NOMO-1 treated with DMSO at 0.1 percent for 48 hours (cell line): ENCODE measurements around the gene RAVER2.
"Not testable (repeated sequence)": the region's sequence is repeated elsewhere in the genome, so short reads cannot be mapped to it uniquely, and the experiment has no call there.

ENCODE experiments used
- DNase-seq: peaks from one replicate; lab custom pipeline; 2025; ENCODE audit not compliant: unreplicated experiment; lab: John Stamatoyannopoulos, UW

Gene RAVER2

DNA sequence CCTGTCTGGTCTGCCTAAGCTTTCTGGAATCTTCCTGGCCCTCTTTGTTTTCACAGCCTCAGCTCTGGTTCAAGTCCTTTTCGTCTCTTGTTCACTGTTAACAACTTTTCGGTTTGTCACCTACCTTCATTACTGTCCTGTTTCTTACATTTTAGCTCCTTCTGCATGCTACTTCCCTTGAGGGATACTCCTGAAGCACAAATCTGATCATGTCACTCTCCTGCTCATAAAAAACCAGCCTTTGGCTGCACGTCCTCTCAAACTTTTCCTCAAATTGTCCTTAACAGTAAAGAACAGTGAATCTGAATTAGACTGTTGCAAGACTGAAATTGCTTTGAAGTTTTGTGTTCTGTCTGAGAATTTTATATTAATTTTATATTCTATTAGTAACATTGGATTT is 3.3 kb downstream of the RAVER2 start:
- no peak for DNase-seq

DNA sequence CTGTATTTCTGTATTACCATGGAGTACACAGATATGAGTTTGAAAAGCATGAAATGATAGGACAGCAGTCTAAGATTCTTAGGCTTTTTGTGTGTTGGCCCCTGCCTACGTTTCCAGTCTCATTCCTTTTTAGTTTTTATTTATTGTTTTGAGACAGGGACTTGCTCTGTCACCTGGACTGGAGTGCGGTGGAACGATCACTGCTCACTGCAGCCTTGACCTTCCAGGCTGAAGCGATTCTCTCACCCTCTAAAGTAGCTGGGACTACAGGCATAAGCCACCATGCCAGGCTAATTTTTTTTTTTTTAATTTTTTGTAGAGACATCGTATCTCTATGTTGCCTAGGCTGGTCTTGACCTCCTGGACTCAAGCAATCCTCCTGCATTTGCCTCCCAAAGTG is 3.8 kb downstream of the RAVER2 start:
- DNase-seq: no peak

DNA sequence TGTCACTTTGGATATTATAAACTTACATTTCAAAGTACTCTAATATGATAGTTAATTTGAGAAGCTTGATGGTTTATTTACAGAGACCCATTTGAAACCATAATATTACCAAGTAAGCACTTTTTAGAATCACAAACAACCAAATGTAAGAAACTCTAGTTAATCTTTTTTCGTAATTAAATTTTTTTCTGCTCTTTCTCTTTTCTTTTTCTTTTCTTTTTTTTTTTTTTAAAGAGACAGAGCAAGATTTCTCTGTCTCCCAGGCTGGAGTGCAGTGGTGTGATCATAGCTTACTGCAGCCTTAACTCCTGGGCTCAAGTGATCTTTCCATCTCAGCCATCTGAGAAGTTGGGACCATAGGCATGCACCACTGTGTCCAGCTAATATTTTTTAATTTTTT is 5.2 kb downstream of the RAVER2 start:
- no peak for DNase-seq

DNA sequence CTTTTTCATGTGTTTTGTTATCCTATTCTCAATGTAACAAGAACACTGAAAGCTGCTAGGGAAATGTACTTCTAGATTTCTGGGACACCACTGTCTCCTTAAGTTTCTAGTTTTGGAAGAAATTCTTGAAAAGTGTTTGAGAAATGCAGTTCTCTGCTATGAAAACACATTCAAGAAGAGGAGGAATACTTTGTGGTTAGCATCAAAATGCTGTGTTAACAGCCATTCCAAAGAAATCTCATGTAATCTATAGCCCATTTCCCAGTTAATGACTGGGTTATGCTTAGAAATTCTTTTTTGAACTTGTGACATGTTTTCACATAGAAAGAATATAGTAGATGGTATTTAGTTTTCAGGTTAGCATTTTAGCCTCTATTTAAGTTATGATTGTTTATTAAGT is 6.0 kb downstream of the RAVER2 start:
- no peak for DNase-seq

DNA sequence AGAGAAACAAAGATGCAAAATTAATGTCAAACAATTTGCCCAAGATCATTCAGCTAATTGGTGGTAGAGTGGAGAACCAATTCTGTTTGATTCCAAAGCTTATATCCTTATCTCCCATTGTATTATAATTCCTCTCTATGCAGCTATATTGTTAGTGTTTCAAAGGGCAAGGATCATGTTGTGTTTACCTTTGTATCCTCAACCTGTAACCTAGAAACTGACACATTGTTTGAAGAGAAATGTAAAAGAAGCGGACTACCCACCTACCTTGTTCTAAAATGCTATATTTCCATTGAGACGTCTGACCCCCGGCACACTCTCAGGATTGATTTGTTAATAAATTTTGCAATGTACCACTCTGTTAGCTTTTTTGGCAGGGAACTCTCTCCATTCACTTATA is 9.3 kb downstream of the RAVER2 start:
- DNase-seq: no peak

DNA sequence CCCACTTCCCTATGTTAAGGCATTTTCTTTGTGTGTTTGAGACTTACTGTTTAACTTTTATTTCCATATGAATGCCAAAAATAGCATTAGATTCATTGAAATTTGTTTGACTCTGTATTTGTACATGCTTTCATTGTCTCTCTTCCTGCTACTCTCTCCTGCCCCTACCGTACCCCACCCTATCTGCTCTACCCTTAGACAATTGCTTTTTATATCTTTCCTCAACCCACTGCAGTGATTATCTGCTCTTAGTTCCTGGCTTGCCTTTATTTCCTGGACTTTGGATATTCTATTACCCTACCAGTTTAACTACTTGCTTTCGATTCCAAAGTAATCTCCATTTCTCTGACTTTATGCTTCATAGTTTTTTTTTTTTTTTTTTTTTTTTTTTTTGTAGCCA is 10.5 kb downstream of the RAVER2 start:
- no peak for DNase-seq

DNA sequence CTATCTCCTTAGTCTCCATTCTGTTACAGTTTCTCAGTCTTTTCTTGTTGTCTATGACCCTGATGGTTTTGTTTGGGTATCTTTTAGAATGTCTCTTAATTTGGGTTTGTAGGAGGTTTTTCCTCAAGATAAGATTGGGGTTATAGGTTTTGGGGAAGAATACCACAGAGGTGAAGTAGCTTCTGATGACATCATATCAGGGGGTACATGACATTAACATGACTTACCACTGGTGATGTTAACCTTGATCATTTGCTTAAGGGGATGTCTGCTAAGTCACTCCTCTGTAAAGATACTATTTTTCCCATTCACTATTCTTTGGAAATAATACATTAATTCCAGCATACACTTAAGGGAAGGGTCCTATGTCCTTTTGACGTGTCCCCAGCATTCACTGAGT is 11.9 kb downstream of the RAVER2 start:
- no peak for DNase-seq

DNA sequence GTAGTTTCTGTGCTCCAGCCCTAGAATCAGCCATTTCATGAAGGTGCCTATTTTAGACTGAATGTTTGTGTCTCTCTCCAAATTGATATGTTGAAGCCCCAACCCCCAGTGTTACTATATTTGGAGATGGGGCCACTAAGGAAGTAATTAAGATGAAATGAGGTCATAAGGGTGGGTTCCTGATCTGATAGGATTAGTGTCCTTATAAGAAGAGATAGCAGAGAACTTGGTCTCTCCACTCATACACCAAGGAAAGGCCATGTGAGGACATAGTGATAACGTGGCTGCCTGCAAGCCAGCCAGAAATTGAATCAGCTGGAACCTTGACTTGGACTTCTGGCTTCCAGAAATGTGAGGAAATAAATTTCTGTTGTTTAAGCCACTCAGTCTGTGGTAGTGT is 12.3 kb downstream of the RAVER2 start:
- DNase-seq: no peak

DNA sequence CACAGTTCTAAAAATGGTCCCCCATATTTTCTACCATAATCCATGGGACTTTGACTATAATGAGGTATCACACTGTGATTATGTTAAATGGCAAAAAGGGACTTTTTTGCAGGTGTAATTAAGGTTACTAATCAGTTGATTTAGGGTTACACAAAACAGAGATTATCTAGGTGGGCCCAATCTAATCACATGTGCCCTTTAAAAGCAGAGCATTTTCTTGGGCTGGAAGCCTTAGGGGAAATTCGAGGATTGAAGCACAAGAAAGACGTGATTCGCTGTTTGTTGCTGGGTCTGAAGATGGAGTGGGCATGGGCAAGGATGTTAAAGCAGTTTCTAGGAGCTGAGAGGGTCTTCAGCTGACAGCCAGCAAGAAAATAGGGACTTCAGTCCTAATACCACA is 13.4 kb downstream of the RAVER2 start:
- no peak for DNase-seq

DNA sequence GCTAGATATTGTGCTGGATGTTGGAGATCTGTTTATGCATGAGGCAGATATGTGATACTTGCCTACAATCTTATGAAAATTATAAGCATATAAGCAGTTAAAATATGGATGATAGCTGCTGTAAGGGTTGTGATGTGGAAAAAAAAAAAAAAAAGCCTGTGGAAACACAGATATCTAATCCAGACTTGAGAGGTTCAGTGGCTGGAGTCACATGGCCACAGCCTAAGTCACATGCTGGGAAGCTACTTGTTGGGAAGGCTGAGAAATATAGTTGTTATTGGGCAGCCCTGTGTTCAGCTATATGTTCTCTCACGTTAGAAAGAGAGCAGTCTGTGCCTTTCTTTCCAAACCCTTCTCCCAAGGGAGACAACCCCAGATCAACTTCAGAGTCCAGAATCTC is 15.1 kb downstream of the RAVER2 start:
- DNase-seq: no peak

DNA sequence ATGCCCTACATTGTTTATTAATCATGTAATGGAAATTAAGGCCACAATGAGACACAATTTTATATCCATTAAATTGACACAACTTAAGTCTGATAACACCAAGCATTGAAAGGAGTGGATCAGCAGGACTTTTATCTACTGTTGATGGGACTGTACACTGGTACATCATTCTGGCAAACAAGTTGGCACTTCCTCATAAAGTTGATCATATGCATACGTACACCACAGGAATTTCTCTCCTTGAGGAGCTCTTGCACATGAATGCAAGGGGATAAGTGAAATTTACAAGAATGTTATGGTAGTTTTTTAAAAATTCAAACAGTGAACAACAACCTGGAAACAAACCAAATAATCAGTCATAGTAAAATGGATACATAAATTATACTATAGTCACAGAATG is 20.1 kb downstream of the RAVER2 start:
- no peak for DNase-seq

DNA sequence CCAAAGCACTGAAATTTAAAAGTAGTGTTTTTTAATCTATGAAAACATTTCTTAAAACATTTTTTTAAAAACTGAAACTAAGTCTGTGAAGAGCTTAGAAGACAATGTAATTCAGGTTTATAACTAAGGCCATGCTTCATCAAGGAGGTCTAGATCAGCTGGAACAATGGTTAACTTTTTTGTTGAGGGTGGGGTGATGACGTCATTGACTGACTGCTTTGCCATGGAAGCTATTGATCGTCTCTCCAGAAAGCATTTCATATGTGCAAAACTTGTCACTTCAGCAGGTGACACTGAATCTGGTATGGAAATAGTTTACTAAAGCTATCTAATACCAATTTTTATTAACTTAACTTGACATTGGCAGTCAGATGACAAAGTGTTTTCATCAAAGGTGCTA is 21.0 kb downstream of the RAVER2 start:
- no peak for DNase-seq

DNA sequence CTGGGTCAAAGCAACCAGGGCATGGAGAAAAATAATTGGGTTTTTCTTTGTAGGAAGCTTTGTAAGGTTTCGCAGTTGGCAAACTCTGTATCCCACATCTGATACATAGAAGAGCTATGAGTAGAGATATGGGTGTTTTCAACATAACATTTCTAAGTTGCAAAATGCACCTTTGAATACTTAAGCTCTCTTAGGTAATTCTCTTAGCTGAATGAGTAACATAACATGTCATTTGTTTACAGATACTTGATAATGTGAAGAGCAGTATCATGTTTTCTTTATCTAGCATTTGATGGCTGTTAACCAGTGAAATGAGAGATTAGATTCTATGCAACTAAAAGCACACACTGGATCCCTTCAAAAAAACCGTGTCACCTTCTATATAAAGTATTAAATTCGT is 21.6 kb downstream of the RAVER2 start:
- DNase-seq: no peak

DNA sequence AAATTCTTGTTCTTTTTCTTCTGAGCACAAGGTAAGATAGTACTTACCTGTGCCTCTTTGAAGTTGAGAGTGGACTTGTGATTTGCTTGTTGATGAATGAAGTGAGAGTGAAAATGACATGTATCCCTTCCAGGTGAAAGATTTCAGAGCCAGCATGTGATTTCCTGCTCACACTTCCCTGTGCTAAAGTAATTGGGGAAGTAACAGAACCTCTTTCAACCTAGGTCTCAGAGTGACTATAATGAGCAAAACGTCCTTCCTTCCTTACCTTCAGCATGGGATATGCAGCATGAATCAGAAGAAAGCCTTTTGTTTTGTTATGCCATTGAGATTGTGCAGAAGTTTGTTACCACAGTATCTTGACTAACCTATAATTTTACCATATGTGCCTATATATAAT is 24.6 kb downstream of the RAVER2 start:
- DNase-seq: peak; percentile 38

DNA sequence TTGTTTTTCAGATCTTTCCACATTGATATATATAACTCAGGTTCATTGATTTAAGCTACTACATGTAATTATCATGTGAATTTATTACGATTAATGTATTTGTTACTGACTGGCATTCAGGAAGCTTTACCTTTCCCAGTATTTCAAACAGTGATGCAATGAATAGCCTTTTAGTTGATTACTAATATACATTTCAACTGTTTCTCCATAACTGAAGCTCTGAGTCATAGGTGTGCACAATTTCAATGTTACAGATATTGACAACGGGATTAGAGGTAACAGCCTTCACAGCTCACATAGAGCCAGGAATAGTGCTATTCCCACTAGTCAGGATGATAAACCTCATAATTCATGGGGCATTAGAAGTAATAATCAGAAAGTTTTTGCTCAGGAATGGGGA is 25.1 kb downstream of the RAVER2 start:
- DNase-seq: no peak

DNA sequence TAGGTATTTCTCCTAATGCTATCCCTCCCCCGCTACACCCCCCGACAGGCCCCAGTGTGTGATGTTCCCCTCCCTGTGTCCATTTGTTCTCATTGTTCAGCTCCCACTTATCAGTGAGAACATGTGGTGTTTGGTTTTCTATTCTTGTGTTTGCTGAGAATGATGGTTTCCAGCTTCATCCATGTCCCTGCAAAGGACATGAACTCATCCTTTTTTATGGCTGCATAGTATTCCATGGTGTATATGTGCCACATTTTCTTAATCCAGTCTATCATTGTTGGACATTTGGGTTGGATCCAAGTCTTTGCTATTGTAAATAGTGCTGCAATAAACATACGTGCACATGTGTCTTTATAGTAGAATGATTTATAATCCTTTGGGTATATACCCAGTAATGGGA is 28.4 kb downstream of the RAVER2 start:
- not testable (repeated sequence) for DNase-seq

DNA sequence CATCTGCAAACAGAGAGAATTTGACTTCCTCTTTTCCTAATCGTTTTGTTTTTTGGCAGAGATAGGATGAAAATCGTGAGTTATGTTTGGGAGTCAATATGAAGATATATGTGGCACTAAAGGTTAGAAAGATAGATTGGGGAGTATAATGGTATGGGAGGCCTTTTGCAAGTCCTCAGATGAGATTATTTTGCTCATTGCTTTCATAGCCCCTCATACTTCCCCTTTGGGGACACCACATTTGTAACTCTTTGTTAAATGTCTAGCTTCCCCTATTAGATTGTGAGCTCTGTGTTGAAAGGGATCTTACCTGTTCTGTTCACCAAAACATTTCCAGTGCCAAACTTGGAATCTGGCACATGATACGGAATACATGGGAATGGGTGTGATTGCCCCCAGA is 30.2 kb downstream of the RAVER2 start:
- peak; percentile 59 for DNase-seq

DNA sequence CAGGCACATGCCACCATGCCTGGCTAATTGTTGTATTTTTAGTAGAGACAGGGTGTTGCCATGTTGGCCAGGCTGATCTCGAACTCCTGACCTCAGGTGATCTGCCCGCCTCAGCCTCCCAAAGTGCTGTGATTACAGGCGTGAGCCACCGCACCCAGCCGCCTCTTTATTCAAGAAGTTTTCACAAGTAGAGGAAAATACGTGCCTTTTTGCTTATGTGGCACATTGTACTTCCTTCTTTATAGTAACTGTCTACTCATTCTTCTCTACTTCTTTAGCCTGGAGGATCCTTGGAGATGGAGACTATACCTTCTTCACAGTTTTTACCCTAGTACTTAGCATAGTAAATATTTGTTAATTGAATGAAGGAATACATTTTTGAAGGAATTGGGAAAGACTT is 37.2 kb downstream of the RAVER2 start:
- DNase-seq: not testable (repeated sequence)

DNA sequence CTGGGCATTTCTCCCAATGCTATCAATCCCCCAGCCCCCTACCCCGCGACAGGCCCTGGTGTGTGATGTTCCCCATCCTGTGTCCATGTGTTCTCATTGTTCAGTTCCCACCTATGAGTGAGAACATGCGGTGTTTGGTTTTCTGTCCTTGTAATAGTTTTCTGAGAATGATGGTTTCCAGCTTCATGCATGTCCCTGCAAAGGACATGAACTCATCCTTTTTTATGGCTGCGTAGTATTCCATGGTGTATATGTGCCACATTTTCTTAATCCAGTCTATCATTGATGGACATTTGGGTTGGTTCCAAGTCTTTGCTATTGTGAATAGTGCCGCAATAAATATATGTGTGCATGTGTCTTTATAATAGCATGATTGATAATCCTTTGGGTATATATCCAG is 38.0 kb downstream of the RAVER2 start:
- DNase-seq: not testable (repeated sequence)

DNA sequence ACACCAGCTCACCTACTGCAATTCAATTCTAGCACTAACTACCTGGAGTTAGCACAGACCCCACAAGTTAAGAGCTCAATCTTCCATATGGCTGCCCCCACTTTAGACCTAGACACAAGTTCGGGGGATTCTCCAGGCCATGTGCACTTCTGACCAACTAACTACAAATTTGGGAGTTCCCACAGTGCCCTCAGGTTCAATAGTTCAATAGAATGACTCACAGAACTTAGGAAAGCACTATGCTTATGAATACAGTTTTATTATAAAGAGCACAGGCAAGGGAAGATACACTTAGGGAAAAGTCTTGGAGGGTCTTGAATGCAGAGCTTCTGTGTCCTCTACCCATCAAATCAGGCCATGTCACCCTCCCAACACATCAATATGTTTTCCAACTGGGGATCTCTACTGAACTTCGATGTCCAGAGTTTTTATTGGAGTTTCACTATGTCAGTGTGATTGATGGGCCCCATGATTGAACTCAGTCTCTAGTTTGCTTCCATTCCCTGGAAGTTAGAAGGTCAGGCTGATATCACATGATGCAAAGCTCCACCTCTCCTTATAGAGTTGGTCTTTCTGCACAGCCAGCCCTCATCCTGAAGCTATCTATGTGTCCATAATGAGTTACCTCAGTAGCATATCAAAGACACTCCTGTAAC is 46.1 kb downstream of the RAVER2 start:
- DNase-seq: no peak

DNA sequence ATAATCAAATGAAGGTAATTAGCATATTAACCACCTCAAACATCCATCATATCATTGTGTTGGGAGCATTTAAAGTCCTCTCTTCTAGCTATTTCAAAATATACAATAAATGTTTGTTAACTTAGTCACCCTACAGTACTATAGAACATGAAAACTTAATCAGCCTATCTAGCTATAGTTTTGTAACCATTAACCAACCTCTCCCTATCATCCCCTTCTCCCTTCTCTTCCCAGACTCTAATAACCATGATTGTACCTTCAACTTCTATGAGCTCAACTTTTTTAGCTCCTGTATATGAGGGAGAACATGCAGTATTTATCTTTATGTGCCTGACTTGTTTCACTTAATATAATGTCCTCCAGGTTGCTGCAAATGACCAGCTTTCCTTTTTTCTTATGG is 54.0 kb downstream of the RAVER2 start:
- no peak for DNase-seq

DNA sequence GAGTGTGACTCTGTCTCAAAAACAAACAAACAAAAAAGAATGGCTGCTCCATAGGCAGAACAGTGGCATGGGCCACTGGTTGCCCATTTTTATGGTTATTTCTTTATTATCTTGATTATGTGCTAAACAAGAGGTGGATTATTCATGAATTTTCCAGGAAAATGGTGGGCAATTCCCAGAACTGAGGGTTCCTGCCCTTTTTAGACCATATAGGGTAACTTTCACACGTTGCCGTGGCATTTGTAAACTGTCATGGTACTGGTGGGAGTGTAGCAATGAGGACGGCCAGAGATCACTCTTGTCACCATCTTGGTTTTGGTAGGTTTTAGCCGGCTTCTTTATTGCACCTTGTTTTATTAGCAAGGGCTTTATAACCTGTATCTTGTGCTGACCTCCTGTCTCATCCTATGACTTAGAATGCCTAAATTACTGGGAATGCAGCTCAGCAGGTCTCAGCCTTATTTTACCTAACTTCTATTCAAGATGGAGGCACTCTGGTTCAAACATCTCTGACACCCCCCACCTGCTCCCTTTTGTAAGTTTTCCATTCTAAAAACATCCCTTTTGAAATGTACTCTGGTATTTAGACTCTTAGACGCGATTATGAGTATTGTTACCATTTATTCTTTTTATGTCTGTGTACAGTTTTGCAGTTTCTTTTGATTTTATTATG is 57.1 kb downstream of the RAVER2 start:
- no peak for DNase-seq

DNA sequence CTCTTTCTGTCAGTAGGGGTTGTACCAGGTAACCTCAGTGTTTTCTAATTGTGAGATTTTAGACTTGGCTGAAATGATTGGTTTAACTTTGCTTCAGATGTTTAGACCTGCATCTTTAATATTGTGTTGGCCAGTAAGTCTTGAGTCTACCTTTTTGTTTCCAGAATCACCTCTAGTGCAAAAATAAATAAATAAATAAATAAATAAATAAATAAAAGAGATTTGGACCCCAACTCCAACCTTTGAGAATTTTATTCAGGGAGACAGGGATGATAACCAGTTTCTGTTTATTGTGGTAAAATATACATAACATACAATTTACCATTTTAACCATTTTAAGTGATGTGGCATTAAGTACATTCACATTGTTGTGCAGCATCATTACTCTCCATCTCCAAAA is 64.4 kb downstream of the RAVER2 start:
- DNase-seq: no peak
